GM18511 (cell line): ENCODE measurements around the gene SGCD.

Source experiments
- ATAC-seq: cut with Tn5 transposase; IDR thresholded peaks from one replicate; pipeline ENCODE4 v1.9.1; 2021; ENCODE audit warnings: mild to moderate bottlenecking, moderate library complexity; ENCODE audit not compliant: unreplicated experiment

Gene SGCD

GRCh38 chr5:156450778-156451177 is 123.8 kb downstream of the SGCD start:
- no peak for ATAC-seq

- no peak for ATAC-seq
Measured at GRCh38 chr5:156451505-156451904, 124.5 kb downstream of the SGCD start.

DNA sequence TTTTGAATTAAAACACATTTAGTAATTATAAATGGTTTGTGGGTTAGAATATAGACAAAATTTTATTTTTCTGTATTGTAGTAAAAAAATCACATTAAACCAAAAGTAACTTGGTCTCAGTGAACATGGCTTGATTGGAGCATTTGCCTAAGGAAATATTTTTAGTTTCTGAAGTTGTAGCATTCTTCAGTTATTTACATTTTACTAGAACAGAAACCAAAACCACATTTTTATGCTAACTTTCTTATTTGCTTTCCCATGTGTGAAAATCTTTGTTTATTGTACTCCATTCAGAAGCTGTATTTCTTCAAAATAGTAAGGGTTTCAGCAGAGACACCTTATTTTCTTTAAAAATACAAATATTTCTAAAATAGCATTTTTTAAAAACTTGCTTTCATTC is 129.9 kb downstream of the SGCD start:
- no peak for ATAC-seq

- ATAC-seq, result no peak
Measured at GRCh38 chr5:156459812-156460385, 132.9 kb downstream of the SGCD start.

GRCh38 chr5:156460471-156460870 is 133.5 kb downstream of the SGCD start:
- ATAC-seq, result no peak

- ATAC-seq, result no peak
Measured at GRCh38 chr5:156466871-156467270, 139.9 kb downstream of the SGCD start.

GRCh38 chr5:156469636-156470035 is 142.7 kb downstream of the SGCD start:
- no peak for ATAC-seq

DNA sequence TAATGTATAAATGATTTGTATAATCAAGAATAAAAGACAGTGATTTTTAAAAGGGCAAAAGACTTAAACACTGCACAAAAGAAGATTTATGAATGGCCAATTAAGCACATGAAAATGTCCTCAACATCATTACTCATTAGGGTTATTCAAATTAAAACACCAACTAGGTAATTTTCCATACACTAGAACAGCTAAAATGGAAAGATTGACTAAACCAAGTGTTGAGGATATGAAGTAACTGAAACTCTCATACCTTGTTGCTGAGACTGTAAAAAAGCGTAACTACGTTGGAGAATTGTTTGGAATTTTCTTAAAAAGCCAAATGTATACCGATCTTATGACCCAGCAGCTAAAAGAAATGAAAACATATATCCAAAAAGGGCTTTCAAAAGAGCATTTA is 144.9 kb downstream of the SGCD start:
- ATAC-seq, result no peak

- ATAC-seq, result no peak
Measured at GRCh38 chr5:156473269-156473908, 146.4 kb downstream of the SGCD start.

- ATAC-seq, result no peak
Measured at GRCh38 chr5:156474251-156474650, 147.3 kb downstream of the SGCD start.

- no peak for ATAC-seq
Measured at GRCh38 chr5:156475182-156476157, 148.5 kb downstream of the SGCD start.

GRCh38 chr5:156476158-156476551 is 149.2 kb downstream of the SGCD start:
- ATAC-seq, result no peak

DNA sequence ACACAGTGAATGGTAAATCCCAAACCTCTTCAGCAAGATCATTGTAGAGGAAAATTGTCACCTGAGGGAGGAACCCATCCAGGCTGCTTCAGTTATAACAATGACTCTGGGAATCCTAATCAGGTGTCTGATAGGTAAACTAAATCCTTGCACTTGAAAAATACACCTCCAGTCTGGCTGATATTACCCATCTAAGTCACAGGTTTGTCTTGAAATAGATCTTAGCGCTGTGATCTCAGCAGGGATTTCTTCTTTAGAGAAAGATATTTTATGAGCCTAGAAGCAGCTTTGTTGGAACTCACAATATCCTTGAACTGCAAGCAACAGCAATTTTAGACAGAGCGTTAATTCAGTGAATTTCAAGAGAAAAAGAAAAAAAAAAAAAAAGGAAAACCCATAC is 149.7 kb downstream of the SGCD start:
- ATAC-seq, result no peak

GRCh38 chr5:156477196-156477595 is 150.2 kb downstream of the SGCD start:
- ATAC-seq, result no peak

- ATAC-seq, result peak; percentile 54
Measured at GRCh38 chr5:156479849-156480248, 152.9 kb downstream of the SGCD start.

DNA sequence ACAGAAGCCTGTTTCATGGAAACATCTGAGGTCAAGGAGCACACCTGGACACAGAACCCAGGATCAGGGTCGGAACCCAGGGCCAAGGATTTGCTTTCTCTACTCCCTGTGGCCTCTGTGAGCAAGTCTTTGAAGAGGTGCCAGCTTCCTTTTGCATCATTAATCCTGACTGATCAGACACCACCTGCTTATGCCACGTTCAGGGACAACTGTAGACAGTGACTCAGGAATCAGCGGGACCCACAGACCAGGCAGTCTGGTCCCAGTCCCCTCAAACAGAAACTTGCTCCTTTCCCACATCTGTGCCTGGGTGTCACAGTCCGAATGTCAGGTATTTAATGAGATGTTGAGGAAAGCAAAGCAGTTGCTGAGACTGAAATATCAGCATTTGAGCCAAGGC is 154.8 kb downstream of the SGCD start:
- no peak for ATAC-seq

DNA sequence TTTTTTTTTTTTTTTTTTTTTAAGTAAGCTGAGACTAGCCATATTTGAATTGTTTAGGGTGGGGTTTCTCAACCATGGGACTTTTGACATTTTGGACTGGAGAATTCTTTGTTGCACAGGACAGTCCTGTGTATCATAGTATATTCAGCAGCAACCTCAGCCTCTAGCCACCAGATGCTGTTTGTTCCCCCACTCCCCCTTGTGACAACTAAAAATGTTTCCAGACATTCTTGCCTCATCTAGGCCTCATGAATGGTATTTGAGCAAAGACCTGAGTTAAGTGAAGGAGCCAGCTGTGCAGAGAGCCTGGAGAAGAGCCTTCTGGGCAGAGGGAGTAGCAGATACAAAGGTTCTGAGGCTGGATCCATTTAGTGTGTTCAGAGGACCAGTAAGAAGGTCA is 155.9 kb downstream of the SGCD start:
- ATAC-seq, result no peak

GRCh38 chr5:156486394-156487238 is 159.7 kb downstream of the SGCD start:
- ATAC-seq, result no peak

DNA sequence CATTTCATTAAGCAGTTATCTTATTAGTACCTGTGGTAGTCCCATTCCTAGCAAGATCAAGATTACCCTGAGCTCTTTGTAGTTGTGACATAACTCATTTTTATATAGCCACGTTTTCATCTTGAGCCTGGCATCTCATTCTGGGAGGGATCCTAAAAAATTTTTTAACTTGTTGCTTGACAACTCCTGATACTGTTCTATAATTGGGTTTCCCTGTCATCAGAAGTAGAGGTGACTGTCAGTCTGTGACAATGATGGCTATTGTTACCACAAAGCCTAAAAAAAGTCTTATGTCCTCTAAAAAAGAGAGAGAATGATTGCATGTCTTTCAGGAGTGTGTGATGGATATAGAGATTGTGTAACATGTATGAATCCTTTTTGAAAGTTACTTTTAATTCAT is 164.8 kb downstream of the SGCD start:
- no peak for ATAC-seq

DNA sequence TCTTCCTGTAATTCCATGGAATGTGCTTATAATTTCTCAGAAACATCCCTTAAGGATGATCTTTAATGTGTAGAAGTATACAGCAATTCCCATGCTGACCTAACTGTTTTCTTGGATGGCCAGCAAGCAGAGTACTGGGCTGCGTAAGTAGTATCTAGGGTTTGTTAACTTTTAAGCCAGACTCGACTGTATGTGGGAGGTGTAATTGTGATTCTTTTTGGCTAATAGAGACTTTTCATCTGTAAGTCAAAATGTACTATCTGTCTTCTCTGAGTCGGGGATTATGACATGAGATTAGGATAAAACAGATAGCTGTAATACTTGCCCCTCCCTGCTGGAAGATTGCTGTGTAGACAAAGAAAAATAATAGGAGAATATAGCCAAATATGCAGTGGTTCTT is 169.3 kb downstream of the SGCD start:
- ATAC-seq, result no peak

DNA sequence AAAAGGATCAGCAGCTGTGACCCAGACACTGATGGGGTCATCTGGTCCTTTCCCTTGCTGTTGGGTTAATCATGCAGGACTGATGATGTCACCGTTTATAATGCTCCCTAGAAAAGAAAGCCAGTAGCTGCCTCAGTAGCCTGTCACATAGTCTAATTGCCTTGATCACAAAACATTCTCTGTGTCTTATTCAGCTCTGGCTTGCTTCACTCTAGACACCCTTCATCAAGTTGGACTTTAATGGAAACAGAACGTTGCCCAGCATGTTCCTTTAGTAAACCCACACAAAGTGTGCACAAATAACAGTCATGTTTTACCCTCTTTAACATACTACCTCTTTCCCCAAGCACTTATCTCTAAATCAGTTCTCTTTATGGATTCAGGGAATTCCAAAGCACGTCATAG is 170.8 kb downstream of the SGCD start:
- ATAC-seq, result peak; percentile 47
